Kidney (tissue), 14 donors: ENCODE measurements around the gene PCDHGA1. TPM values are rescaled to one million over a fixed set of nuclear protein-coding genes. Genes with fewer than 3 reads are reported as not detected.
"Not testable (repeated sequence)": the region's sequence is repeated elsewhere in the genome, so short reads cannot be mapped to it uniquely, and the experiment has no call there.

Experiments used
- DNase-seq, 5 donors: peaks; one replicate each; pipeline ENCODE4 v3.0.0-alpha.2; 2013 to 2020
- FAIRE-seq: peaks from 2 replicates; lab custom pipeline; 2012; peaks lifted over from hg19 to GRCh38; lab: Jason Lieb, UNC
- H3K27ac ChIP-seq, 2 donors: one replicate each; pipeline ENCODE4 v1.7.0; 2013; ENCODE audit warnings: low read depth in 2 of 2, low read length in 2 of 2, inconsistent platforms in 1 of 2
- H3K27me3 ChIP-seq: one replicate; pipeline ENCODE4 v1.7.1; 2013; ENCODE audit warnings: low read length, inconsistent platforms; ENCODE audit not compliant: control insufficient read depth, insufficient read depth
- H3K36me3 ChIP-seq, 3 donors: one replicate each; pipeline versions ENCODE4 v1.7.0 to v1.7.1; 2013; ENCODE audit warnings: low read length in 3 of 3, control low read depth in 1 of 3, inconsistent platforms in 1 of 3; ENCODE audit not compliant: insufficient read depth in 3 of 3, control insufficient read depth in 2 of 3
- H3K4me1 ChIP-seq, 3 donors: one replicate each; pipeline versions ENCODE4 v1.7.0 to v1.7.1; 2013; ENCODE audit warnings: low read length in 3 of 3, inconsistent platforms in 1 of 3, low read depth in 1 of 3; ENCODE audit not compliant: control insufficient read depth in 2 of 3, insufficient read depth in 2 of 3
- H3K4me3 ChIP-seq, 3 donors: one replicate each; pipeline versions ENCODE4 v1.7.0 to v1.8.1; 2013; ENCODE audit warnings: low read length in 3 of 3, control low read depth in 1 of 3, inconsistent platforms in 1 of 3
- H3K9ac ChIP-seq, 3 donors: one replicate each; pipeline versions ENCODE4 v1.7.0 to v1.7.1; 2013; ENCODE audit warnings: low read length in 3 of 3, control low read depth in 1 of 3, inconsistent platforms in 1 of 3
- H3K9me3 ChIP-seq, 3 donors: one replicate each; pipeline versions ENCODE4 v1.7.0 to v1.7.1; 2013; ENCODE audit warnings: low read length in 3 of 3, control low read depth in 1 of 3, inconsistent platforms in 1 of 3; ENCODE audit not compliant: control insufficient read depth in 2 of 3, insufficient read depth in 1 of 3
- intact Hi-C: fragments of 100-400 bp; cut with DNase I; formaldehyde crosslinking; loops from one replicate; pipeline ENCODE4 v1.11.1; 2022
- polyA plus RNA-seq: library from polyadenylated mRNA; stranded (reverse); fragments of 350-450 nt; fragmentation: Illumina TruSeq; extraction: RNeasy Lipid Tissue Mini Kit (QIAGEN cat#74804); gene quantifications from one replicate; pipeline ENCODE4 v1.2.3, GENCODE V29; 2014; ENCODE audit warnings: low read depth, low replicate concordance; ENCODE audit not compliant: insufficient read depth
- total RNA-seq: library from RNA; stranded (reverse); fragmentation: NEBNext Ultra II Directional; extraction: Animal tissue kit (Norgen Biotek cat#: 25700); gene quantifications from one replicate; pipeline ENCODE4 v1.2.1, GENCODE V29; 2021
- TF ChIP-seq, protein P1 (sequence below): IDR thresholded peaks from 3 replicates; pipeline ENCODE4 v1.5.1; 2012; ENCODE audit warnings: mild to moderate bottlenecking, moderate library complexity, borderline replicate concordance; ENCODE audit not compliant: insufficient read depth; ENCODE audit errors: extremely low read depth
- donor health status: control.
- donor health status: control.
- donor health status: control.
- donor health status: control.
- donor health status: control.
- donor health status: DM: yes; HTN: yes; CAD: no.
- donor health status: Normal renal cell carcinoma (clear cell type).

PCDHGA1 gene
- total and polyA plus RNA-seq, 2 donors from 2014 or later, result 0.19 to 0.69 TPM

DNA sequence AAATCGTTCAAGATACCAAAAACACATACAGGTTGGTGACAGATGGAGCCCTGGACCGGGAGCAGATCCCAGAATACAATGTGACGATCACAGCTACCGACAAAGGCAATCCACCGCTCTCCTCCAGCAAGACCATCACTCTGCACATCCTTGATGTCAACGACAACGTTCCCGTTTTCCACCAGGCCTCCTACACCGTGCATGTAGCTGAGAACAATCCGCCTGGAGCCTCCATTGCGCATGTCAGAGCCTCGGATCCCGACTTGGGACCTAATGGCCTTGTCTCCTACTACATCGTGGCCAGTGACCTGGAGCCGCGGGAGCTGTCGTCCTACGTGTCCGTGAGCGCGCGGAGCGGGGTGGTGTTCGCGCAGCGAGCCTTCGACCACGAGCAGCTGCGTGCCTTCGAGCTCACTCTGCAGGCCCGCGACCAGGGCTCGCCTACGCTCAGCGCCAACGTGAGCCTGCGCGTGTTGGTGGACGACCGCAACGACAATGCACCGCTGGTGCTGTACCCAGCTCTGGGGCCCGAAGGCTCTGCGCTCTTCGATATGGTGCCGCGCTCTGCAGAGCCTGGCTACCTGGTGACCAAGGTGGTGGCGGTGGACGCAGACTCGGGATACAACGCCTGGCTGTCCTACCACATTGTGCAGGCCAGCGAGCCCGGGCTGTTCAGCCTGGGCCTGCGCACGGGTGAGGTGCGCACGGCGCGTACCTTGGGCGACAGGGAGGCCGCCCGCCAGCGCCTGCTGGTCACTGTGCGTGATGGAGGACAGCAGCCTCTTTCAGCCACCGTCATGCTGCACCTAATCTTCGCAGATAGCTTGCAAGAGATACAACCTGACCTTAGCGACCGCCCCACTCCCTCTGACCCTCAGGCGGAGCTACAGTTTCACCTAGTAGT is 41.5 kb downstream of the PCDHGA1 start:
- FAIRE-seq (no peak), DNase-seq (no peak)
- no peaks in the 10 kb centered on the region for H3K36me3 ChIP-seq
- H3K27me3 ChIP-seq, result no peaks in the 10 kb centered on the region
- peaks cover 2 to 58% (median 24%) of the 10 kb centered on the region in 3 donors for H3K9me3 ChIP-seq
- intact Hi-C loops, result no loop called here
- H3K27ac ChIP-seq, result no peak overlapping the region
- peak overlapping the region in 1 of 3 donors; percentile 16 for H3K4me3 ChIP-seq
- TF ChIP-seq, protein P1, sequence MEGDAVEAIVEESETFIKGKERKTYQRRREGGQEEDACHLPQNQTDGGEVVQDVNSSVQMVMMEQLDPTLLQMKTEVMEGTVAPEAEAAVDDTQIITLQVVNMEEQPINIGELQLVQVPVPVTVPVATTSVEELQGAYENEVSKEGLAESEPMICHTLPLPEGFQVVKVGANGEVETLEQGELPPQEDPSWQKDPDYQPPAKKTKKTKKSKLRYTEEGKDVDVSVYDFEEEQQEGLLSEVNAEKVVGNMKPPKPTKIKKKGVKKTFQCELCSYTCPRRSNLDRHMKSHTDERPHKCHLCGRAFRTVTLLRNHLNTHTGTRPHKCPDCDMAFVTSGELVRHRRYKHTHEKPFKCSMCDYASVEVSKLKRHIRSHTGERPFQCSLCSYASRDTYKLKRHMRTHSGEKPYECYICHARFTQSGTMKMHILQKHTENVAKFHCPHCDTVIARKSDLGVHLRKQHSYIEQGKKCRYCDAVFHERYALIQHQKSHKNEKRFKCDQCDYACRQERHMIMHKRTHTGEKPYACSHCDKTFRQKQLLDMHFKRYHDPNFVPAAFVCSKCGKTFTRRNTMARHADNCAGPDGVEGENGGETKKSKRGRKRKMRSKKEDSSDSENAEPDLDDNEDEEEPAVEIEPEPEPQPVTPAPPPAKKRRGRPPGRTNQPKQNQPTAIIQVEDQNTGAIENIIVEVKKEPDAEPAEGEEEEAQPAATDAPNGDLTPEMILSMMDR, result no peak
- H3K4me1 ChIP-seq, result no peaks in the 10 kb centered on the region
- H3K9ac ChIP-seq, result no peak overlapping the region

DNA sequence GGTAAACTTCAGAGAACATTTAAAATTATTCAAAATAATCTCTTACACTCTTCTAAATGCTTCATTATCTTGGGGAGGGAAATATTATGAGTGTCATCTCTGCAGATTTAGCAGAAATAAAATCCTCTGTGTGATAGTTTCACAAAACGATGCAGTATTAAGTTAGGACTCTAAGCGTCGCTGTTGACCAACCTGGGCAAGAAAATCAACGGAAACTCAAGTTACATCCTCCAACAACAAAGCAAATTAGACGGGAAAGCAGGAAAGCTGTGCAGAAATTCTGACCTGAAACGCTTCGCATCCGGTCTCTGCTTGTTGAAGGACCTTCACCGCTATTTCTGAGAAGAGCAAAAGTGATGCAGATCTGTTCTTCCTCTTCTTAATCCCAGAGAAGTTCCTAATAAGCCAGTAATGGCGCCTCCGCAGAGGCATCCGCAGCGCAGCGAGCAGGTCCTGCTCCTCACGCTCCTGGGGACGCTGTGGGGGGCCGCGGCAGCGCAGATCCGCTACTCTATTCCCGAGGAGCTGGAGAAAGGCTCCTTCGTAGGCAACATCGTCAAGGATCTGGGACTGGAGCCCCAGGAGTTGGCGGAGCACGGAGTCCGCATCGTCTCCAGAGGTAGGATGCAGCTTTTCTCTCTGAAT is 43.5 kb downstream of the PCDHGA1 start, which contains the start of gene PCDHGA6:
Gene PCDHGA6 (plus strand): TSS at position 219 of the 645 bp plus-strand sequence. CDS start 193 bp downstream, at position 412.
- no peak for FAIRE-seq
- peaks cover 2 to 62% (median 23%) of the 10 kb centered on the region in 3 donors for H3K9me3 ChIP-seq
- peak within 1 kb of the TSS in 2 of 3 donors; percentile 46 to 48 for H3K4me3 ChIP-seq
- H3K27me3 ChIP-seq, result no peaks in the 10 kb centered on the region
- H3K27ac ChIP-seq, result no peak within 1 kb of the TSS
- TF ChIP-seq, protein P1, result peak; percentile 19
- H3K4me1 ChIP-seq, result no peaks in the 10 kb centered on the region
- DNase-seq, result peak in 2 of 5 donors; percentile 17 to 41
- H3K9ac ChIP-seq, result no peak within 1 kb of the TSS
- H3K36me3 ChIP-seq, result no peaks in the 10 kb centered on the region
- intact Hi-C loops, result no loop called here

DNA sequence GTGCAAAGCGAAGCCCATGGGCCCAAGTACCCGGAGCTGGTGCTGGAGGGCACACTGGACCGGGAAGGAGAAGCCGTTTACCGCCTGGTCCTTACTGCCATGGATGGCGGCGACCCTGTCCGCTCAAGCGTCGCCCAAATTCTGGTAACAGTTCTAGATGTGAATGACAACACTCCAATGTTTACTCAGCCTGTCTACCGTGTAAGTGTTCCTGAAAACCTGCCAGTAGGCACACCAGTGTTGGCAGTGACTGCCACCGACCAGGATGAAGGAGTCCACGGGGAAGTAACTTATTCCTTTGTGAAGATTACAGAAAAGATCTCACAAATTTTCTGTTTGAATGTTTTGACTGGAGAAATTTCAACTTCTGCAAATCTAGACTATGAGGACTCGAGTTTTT is 44.3 kb downstream of the PCDHGA1 start:
- intact Hi-C loops, result no loop called here
- Histone ChIP-seq H3K9ac (no peak overlapping the region), H3K4me3 (peak overlapping the region in 1 of 3 donors; percentile 48), H3K4me1 (no peaks in the 10 kb centered on the region), H3K9me3 (peaks cover 2 to 67% (median 18%) of the 10 kb centered on the region in 3 donors), H3K27ac (no peak overlapping the region), H3K36me3 (no peaks in the 10 kb centered on the region), H3K27me3 (no peaks in the 10 kb centered on the region)
- no peak for DNase-seq
- TF ChIP-seq, protein P1, result no peak
- FAIRE-seq, result no peak

DNA sequence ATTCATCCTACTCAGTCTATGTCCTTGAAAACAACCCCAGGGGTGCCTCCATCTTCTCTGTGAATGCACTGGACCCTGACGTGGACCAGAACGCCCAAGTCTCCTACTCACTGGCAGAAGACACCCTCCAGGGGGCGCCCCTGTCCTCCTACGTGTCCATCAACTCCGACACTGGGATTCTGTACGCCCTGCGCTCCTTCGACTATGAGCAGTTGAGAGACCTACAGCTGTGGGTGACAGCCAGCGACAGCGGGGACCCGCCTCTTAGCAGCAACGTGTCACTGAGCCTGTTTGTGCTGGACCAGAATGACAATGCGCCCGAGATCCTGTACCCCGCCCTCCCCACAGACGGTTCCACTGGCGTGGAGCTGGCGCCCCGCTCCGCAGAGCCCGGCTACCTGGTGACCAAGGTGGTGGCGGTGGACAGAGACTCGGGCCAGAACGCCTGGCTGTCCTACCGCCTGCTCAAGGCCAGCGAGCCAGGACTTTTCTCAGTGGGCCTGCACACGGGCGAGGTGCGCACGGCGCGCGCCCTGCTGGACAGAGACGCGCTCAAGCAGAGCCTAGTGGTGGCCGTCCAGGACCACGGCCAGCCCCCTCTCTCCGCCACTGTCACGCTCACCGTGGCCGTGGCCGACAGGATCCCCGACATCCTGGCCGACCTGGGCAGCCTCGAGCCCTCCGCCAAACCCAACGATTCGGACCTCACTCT is 45.3 kb downstream of the PCDHGA1 start:
- DNase-seq, H3K27me3 ChIP-seq, intact Hi-C loops, H3K36me3 ChIP-seq, H3K4me1 ChIP-seq, H3K4me3 ChIP-seq, FAIRE-seq, H3K27ac ChIP-seq, H3K9ac ChIP-seq: not testable (repeated sequence)
- H3K9me3 ChIP-seq, result peaks cover 2 to 61% (median 18%) of the 10 kb centered on the region in 3 donors
